Left ventricle myocardium inferior (tissue), 1 donor: Measurements from ENCODE around the gene FAM181A. TPM values are rescaled to one million over a fixed set of nuclear protein-coding genes. Genes with fewer than 3 reads are reported as not detected.

ENCODE experiments used
- DNase-seq: peaks from one replicate; pipeline ENCODE4 v3.0.0-alpha.2; 2020
- H3K27ac ChIP-seq: fragments of 200-600 bp; replicated peaks from 2 replicates; pipeline ENCODE4 v1.8.0; 2021
- H3K27me3 ChIP-seq: fragments of 200-600 bp; 2 replicates; pipeline ENCODE4 v1.8.0; 2021; ENCODE audit warnings: low read depth
- H3K36me3 ChIP-seq: fragments of 200-600 bp; 2 replicates; pipeline ENCODE4 v1.8.0; 2021
- H3K4me1 ChIP-seq: fragments of 200-600 bp; 2 replicates; pipeline ENCODE4 v1.8.0; 2021
- H3K4me3 ChIP-seq: fragments of 200-600 bp; 2 replicates; pipeline ENCODE4 v1.8.0; 2021; ENCODE audit warnings: mild to moderate bottlenecking, moderate library complexity
- H3K9me3 ChIP-seq: fragments of 200-600 bp; replicated peaks from 2 replicates; pipeline ENCODE4 v1.8.0; 2021
- intact Hi-C: fragments of 100-400 bp; cut with micrococcal nuclease; formaldehyde crosslinking; loops from one replicate; pipeline ENCODE4 v1.11.0; 2022
- total RNA-seq: library from RNA; stranded (reverse); fragmentation: NEBNext Ultra II Directional; extraction: Animal tissue kit (Norgen Biotek cat#: 25700); gene quantifications from one replicate; pipeline ENCODE4 v1.2.1, GENCODE V29; 2021
- TF ChIP-seq, protein P1 (sequence below): fragments of 200-600 bp; IDR thresholded peaks from 2 replicates; pipeline ENCODE4 v1.8.0; 2021; ENCODE audit warnings: antibody characterized with exemption, mild to moderate bottlenecking, borderline replicate concordance
- donor health status: DM: no; HTN: yes; CAD: no; lungs with severe emphysema.

FAM181A gene
- total RNA-seq, 1 donor from 2014 or later, result not detected

DNA sequence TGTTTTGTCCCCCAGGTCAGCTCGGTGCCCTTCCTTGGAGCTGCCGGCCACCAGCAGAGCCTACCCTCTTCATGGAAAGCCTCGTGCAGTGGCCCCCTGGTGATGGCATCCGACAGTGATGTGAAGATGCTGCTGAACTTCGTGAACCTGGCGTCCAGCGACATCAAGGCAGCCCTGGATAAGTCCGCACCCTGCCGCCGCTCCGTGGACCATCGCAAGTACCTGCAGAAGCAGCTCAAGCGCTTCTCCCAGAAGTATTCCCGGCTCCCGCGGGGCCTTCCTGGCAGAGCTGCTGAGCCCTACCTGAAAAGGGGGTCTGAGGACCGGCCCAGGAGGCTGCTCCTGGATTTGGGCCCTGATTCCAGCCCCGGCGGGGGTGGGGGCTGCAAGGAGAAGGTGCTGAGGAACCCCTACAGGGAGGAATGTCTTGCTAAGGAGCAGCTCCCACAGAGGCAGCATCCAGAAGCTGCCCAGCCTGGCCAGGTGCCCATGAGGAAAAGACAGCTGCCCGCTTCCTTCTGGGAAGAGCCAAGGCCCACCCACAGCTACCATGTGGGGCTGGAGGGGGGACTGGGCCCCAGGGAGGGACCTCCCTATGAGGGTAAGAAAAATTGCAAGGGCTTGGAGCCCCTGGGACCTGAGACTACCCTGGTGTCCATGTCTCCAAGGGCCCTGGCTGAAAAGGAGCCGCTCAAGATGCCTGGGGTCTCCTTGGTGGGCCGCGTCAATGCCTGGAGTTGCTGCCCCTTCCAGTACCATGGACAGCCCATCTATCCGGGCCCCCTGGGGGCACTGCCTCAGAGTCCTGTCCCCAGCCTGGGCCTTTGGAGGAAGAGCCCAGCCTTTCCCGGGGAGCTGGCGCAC lies 1.3 kb downstream of the FAM181A start:
- no peak overlapping the region for H3K4me3 ChIP-seq
- H3K4me1 ChIP-seq, result no peaks in the 10 kb centered on the region
- H3K27ac ChIP-seq, result no peak overlapping the region
- intact Hi-C loops, result no loop called here
- peaks cover 17% of the 10 kb centered on the region for H3K36me3 ChIP-seq
- H3K9me3 ChIP-seq, result no peaks in the 10 kb centered on the region
- H3K27me3 ChIP-seq, result no peaks in the 10 kb centered on the region
- TF ChIP-seq, protein P1, sequence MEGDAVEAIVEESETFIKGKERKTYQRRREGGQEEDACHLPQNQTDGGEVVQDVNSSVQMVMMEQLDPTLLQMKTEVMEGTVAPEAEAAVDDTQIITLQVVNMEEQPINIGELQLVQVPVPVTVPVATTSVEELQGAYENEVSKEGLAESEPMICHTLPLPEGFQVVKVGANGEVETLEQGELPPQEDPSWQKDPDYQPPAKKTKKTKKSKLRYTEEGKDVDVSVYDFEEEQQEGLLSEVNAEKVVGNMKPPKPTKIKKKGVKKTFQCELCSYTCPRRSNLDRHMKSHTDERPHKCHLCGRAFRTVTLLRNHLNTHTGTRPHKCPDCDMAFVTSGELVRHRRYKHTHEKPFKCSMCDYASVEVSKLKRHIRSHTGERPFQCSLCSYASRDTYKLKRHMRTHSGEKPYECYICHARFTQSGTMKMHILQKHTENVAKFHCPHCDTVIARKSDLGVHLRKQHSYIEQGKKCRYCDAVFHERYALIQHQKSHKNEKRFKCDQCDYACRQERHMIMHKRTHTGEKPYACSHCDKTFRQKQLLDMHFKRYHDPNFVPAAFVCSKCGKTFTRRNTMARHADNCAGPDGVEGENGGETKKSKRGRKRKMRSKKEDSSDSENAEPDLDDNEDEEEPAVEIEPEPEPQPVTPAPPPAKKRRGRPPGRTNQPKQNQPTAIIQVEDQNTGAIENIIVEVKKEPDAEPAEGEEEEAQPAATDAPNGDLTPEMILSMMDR, result no peak
- no peak for DNase-seq

DNA sequence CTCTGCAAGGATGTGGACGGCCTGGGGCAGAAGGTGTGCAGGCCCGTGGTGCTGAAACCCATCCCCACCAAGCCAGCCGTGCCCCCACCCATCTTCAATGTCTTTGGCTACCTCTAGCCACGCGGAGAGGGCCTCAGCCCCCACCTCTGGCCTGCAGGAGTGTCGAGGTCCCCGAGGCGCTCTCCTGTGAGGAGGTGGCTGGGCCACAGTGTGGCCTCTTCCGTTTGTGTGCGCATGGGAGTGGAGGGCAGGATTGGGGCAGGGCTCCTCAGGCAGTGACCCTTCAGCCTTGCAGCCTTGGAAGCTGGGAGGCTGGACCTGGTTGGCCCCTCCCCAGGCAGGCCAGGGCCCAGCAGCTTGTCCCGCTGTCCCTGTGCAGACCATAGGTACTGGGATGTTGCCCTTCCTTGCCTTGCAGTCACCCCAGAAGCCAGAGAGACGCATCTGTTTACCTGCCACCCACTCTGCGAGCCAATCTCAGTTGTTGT lies 1.9 kb downstream of the FAM181A start:
- TF ChIP-seq, protein P1, result no peak
- no peaks in the 10 kb centered on the region for H3K27me3 ChIP-seq
- no peak for DNase-seq
- H3K4me3 ChIP-seq, result no peak overlapping the region
- H3K36me3 ChIP-seq, result peaks cover 24% of the 10 kb centered on the region
- intact Hi-C loops, result no loop called here
- H3K9me3 ChIP-seq, result no peaks in the 10 kb centered on the region
- H3K27ac ChIP-seq, result no peak overlapping the region
- H3K4me1 ChIP-seq, result no peaks in the 10 kb centered on the region

DNA sequence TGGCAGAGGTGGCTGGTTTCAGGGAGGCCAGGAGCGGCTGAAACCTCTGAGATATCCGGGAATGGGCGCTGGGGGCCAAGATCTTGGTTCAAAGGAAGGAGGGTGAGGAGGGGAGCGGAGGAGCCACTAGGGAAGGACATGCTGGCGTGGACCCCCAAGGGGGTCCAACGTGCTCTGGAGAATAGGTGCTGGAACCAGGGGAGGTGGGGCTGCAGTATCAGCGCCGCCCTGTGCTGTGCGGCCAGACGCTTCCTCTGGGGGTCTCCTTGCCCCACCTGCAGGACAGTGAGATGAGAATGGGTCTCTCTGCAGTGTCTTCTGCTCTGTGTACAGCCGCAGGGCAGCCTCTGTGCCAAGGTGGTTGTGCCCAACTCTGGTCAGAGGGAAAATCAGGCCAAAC lies 2.5 kb downstream of the FAM181A start:
- Histone ChIP-seq H3K27me3 (no peaks in the 10 kb centered on the region), H3K36me3 (peaks cover 30% of the 10 kb centered on the region), H3K4me3 (no peak overlapping the region), H3K27ac (no peak overlapping the region), H3K4me1 (no peaks in the 10 kb centered on the region), H3K9me3 (no peaks in the 10 kb centered on the region)
- intact Hi-C loops, result no loop called here
- DNase-seq, result no peak
- TF ChIP-seq, protein P1, result no peak

DNA sequence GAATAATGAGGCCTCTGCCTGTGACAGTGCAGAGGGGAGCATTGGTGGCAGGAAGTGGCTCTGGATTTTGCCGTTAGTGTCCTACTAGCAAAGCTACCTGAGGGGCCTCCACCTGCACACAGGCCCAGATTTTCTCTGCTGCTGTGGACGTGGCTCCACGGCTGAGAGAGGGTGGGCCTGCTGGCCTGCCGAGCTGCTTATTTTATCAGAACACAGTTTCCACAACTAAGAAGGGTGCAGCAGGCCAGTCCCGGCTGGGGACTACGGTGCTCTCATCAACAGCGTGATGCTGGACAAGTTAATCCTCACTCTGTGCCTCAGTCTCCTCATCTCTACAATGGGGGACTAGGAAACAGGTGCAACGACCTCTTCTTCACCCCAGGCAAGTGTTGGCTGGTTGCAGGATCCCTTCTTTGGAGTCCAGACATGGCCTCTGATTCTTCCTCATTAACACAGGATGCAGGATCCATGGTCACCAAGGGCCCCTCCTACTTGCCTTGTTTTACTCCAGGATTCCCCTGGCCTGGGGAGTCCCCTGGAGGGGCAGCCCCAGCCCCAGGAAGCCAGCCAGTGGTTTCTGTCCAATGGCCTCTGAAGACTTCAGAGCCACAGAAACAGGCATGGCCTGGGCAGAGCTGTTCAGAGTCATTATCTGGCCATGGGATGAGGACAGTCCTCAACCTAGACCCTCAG lies 3.3 kb downstream of the FAM181A start:
- peaks cover 37% of the 10 kb centered on the region for H3K36me3 ChIP-seq
- no peak for DNase-seq

DNA sequence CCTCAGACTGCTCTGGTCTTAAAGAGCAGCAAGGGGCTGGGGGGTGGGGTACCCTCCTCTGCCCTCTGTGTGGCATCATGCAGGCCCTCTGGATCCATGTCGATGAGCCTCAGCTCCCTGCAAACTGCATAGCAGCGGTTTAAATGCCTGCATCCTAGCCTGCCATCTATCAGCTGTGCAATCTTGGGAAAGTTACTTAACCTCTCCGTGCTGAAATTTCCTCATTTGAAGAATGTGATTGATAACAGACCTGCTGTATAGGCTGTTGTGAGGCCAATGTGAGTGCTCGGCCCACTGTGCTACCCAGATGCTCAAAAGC lies 3.8 kb downstream of the FAM181A start:
- intact Hi-C loops, result no loop called here
- no peaks in the 10 kb centered on the region for H3K27me3 ChIP-seq
- no peak overlapping the region for H3K4me3 ChIP-seq
- TF ChIP-seq, protein P1, result no peak
- no peak for DNase-seq
- no peak overlapping the region for H3K27ac ChIP-seq
- H3K4me1 ChIP-seq, result no peaks in the 10 kb centered on the region
- peaks cover 40% of the 10 kb centered on the region for H3K36me3 ChIP-seq
- H3K9me3 ChIP-seq, result no peaks in the 10 kb centered on the region

More for the DNA sequence above, 3.3 kb downstream of the FAM181A start:
- no peaks in the 10 kb centered on the region for H3K27me3 ChIP-seq
- no peak overlapping the region for H3K27ac ChIP-seq
- H3K4me3 ChIP-seq, result no peak overlapping the region
- intact Hi-C loops, result no loop called here
- H3K9me3 ChIP-seq, result no peaks in the 10 kb centered on the region
- H3K4me1 ChIP-seq, result no peaks in the 10 kb centered on the region
- TF ChIP-seq, protein P1, result no peak
